ENCODE measurements around the gene LRRTM4.
"Not testable (repeated sequence)": the region's sequence is repeated elsewhere in the genome, so short reads cannot be mapped to it uniquely, and the experiment has no call there.

The LRRTM4 gene

GRCh38 chr2:77164021-77164420 is 358.2 kb downstream of the LRRTM4 start:
- DNase-seq (ENCODE audit: low read depth), result not testable (repeated sequence)

- peak; percentile 80 for DNase-seq (ENCODE audit: low read depth)
Measured at GRCh38 chr2:77161009-77161408, 361.2 kb downstream of the LRRTM4 start.

DNA sequence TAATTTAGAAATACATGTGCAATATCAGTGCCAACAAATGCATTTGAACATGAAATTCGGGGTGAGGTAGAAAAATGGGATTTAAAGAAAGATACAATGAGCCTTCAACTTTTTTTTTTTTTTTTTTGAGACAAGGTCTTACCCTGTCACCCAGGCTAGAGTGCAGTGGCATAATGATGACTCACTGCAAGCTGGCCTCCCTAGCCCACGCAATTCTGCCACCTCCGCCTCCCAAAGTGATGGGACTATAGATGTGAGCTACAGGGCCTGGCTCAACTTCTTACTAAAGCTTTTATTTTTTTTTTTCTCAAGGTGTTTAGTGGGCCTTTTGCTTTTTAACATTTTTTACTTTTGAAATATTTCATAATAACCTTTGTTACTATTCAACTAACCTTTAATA is 365.6 kb downstream of the LRRTM4 start:
- no peak for DNase-seq (ENCODE audit: low read depth)

DNA sequence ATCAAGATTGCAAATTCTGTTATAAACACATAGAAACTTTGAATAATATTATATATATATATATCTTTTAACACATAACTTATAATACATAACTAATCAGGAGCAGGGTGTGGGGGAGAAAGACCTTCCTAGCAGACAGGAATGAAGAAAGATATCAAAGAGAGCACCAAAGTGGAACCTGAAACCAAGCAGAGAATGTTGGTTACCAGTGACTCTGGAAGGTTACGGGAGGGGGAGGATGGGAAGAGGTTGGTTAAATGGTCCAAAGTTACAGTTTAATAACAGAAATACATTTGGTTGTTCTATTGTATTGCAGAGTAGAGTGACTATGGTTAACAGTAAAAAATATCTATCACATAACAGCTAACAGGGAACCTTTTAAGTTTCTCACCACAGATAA is 366.7 kb downstream of the LRRTM4 start:
- no peak for DNase-seq (ENCODE audit: low read depth)

- DNase-seq (ENCODE audit: low read depth), result no peak
Measured at GRCh38 chr2:77149565-77149964, 372.6 kb downstream of the LRRTM4 start.

GRCh38 chr2:77147153-77147552 is 375.0 kb downstream of the LRRTM4 start:
- no peak for DNase-seq (ENCODE audit: low read depth)

GRCh38 chr2:77144772-77145171 is 377.4 kb downstream of the LRRTM4 start:
- no peak for DNase-seq (ENCODE audit: low read depth)

- no peak for DNase-seq (ENCODE audit: low read depth)
Measured at GRCh38 chr2:77142141-77142540, 380.0 kb downstream of the LRRTM4 start.

GRCh38 chr2:77128479-77128878 is 393.7 kb downstream of the LRRTM4 start:
- not testable (repeated sequence) for DNase-seq (ENCODE audit: low read depth)

- DNase-seq (ENCODE audit: low read depth), result no peak
Measured at GRCh38 chr2:77127345-77127744, 394.8 kb downstream of the LRRTM4 start.

DNA sequence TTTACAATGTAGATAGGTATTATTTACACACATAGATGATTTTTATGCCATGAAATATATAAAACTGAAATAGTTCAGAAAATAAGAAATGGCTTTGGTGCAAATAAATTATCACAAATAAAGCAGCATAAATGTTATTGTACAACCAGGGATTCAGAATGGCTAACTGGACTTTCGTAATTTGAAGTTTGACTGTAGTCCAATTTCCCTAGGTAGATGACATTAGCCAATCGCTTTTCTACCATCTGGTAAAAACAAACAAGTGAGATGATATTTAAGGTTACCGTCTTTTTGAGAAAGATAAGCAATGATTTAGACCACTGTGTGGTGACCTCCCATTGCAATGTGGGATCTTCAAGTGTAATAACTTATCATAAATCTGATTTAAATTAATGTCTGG is 400.7 kb downstream of the LRRTM4 start:
- no peak for DNase-seq (ENCODE audit: low read depth)

GRCh38 chr2:77119333-77119732 is 402.8 kb downstream of the LRRTM4 start:
- no peak for DNase-seq (ENCODE audit: low read depth)

- DNase-seq (ENCODE audit: low read depth), result no peak
Measured at GRCh38 chr2:77108915-77109314, 413.3 kb downstream of the LRRTM4 start.

GRCh38 chr2:77105008-77105407 is 417.2 kb downstream of the LRRTM4 start:
- DNase-seq (ENCODE audit: low read depth), result no peak

DNA sequence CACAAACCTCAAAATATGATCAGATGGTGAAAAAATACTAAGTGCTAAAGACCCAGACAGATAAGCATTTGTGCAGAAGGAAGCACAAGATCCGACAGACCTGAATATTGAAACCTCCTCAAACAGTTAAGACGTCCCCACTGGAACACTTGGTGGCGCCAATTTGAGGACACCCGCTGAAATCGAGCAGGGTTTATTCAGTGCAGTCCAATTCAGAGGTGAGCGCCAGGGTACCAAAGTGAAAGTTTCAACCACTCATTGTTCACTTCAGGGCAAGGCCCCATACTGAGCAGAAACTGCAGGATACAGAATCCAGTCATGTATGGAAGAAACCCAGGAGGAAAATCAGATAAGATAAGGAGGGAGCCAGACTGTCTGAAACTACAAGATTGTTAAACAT is 417.6 kb downstream of the LRRTM4 start:
- no peak for DNase-seq (ENCODE audit: low read depth)

GRCh38 chr2:77102927-77103326 is 419.2 kb downstream of the LRRTM4 start:
- no peak for DNase-seq (ENCODE audit: low read depth)

GRCh38 chr2:77101796-77102452 is 420.3 kb downstream of the LRRTM4 start:
- no peak for DNase-seq (ENCODE audit: low read depth)

- no peak for DNase-seq (ENCODE audit: low read depth)
Measured at GRCh38 chr2:77099961-77100360, 422.2 kb downstream of the LRRTM4 start.

GRCh38 chr2:77095525-77095924 is 426.7 kb downstream of the LRRTM4 start:
- DNase-seq (ENCODE audit: low read depth), result not testable (repeated sequence)

DNA sequence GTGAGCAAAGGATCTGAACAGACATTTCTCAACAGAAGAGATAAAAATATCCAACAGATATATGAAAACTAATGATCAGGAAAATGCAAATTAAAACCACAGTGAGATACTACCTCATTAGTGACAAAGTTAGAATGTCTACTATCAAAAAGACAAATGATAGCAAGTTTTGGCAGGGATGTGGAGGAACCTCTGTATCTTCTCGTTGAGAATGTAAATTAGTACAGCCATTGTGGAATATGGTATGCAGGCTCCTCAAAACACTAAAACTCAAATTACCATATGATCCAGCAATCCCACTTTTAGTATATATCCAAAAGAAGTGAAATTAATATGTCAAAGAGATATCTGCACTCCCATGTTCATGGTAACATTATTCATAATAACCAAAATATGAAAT is 427.1 kb downstream of the LRRTM4 start:
- DNase-seq (ENCODE audit: low read depth), result no peak

DNA sequence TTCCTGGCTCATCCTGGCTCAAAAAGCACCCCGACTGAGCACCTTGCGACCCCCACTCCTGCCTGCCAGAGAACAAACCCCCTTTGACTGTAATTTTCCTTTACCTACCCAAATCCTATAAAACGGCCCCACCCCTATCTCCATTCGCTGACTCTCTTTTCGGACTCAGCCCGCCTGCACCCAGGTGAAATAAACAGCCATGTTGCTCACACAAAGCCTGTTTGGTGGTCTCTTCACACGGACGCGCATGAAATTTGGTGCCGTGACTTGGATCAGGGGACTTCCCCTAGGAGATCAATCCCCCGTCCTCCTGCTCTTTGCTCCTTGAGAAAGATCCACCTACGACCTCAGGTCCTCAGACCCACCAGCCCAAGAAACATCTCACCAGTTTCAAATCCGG is 433.8 kb downstream of the LRRTM4 start:
- not testable (repeated sequence) for DNase-seq (ENCODE audit: low read depth)

- no peak for DNase-seq (ENCODE audit: low read depth)
Measured at GRCh38 chr2:77087987-77088414, 434.2 kb downstream of the LRRTM4 start.

GRCh38 chr2:77086478-77086877 is 435.7 kb downstream of the LRRTM4 start:
- no peak for DNase-seq (ENCODE audit: low read depth)

DNA sequence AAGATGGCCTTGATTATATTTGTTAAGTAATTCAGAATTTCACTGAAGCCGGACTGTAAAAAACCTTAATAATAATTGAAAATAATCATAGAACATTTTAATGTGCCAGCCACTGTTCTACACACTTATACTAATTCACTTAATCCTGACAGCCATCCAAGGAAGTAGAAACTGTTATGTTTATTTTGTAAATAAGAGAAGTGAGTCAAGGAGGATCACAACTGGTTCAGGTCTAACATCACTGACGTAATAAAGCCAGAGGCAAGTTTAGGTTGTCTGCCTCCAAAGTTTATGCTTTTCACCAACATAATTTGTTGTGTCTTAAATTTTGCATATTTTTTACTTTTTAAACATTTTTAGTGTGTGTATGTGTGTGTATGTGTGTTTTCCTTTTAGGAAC is 436.1 kb downstream of the LRRTM4 start:
- no peak for DNase-seq (ENCODE audit: low read depth)
